HFFc6 (cell line): ENCODE results near the gene EIF4G2. TPM values are rescaled to one million over a fixed set of nuclear protein-coding genes. Genes with fewer than 3 reads are reported as not detected.
A peak's percentile ranks its signal among the peaks of the same experiment; 100 is the strongest.

ENCODE experiments used
- DNase-seq: peaks from one replicate; pipeline ENCODE4 v3.0.0-alpha.2; 2018
- H3K27ac Mint-ChIP-seq: 2 replicates; pipeline ENCODE4 v1.8.0; 2020; ENCODE audit warnings: mild to moderate bottlenecking, mixed read lengths
- H3K27me3 Mint-ChIP-seq: 2 replicates; pipeline ENCODE4 v1.8.0; 2021; ENCODE audit warnings: mild to moderate bottlenecking, moderate library complexity, mixed read lengths; ENCODE audit not compliant: insufficient read depth
- H3K36me3 Mint-ChIP-seq: 2 replicates; pipeline ENCODE4 v1.8.0; 2021; ENCODE audit warnings: low read depth, mixed read lengths
- H3K4me1 Mint-ChIP-seq: 2 replicates; pipeline ENCODE4 v1.8.0; 2020; ENCODE audit warnings: low read depth, mixed read lengths
- H3K4me3 Mint-ChIP-seq: 2 replicates; pipeline ENCODE4 v1.8.0; 2020; ENCODE audit warnings: mild to moderate bottlenecking, moderate library complexity, mixed read lengths
- H3K9me3 Mint-ChIP-seq: 2 replicates; pipeline ENCODE4 v1.8.0; 2020; ENCODE audit warnings: mild to moderate bottlenecking, mixed read lengths
- total RNA-seq, 6 experiments: library from RNA; stranded (reverse); fragmentation: NEBNext Ultra II Directional; extraction: Animal tissue kit (Norgen Biotek cat#: 25700); gene quantifications; 2 replicates in 1 of 6; 3 replicates in 5 of 6; pipeline ENCODE4 v1.2.3, GENCODE V29; 2021
- TF ChIP-seq, protein P1 (sequence below): fragments of 200-600 bp; sonication (generic); IDR thresholded peaks from 2 replicates; pipeline ENCODE4 v1.5.0; 2021; ENCODE audit warnings: antibody characterized with exemption, mild to moderate bottlenecking

The EIF4G2 gene
- total RNA-seq, 6 experiments from 2014 or later: 1,163 to 1,334 (median 1,242) TPM

DNA sequence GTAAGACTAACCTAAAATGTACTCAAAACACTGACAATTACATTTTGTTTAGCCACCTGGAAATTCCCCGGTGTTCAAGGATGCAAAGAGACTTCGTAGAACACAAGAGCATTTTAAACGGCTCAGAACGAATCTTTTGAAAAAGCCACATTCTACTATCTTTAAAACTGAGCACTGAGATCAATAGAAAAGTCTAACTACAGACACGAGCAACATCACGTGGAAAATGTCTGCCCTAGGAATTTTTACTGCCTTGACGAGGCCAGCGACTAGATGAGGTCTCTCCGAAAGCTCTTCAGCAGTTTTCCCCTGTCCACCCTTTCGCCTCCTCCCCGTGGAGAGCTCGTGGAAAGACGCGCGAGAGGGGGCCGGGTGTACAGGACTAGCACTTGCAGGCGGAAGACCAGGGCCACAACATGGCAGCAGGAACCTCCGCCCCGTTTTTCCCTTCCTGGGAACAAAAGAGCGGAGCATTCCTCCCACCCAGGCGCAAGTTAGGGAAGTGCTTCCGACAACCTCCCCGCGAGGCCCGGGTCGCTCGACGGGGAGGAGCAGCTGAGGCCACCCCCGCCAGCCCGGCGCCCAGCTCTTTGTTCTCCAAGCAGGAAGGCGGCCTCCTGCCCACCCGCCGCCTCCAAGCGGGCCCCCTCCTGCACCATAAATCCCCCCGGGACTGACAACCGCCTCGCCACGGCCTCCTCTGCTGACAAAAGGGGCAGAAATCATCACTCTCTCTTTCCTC, 1.1 kb downstream of the EIF4G2 start:
- H3K27me3 Mint-ChIP-seq: peaks cover 11% of the 10 kb centered on the region
- no peaks in the 10 kb centered on the region for H3K9me3 Mint-ChIP-seq
- TF ChIP-seq, protein P1, sequence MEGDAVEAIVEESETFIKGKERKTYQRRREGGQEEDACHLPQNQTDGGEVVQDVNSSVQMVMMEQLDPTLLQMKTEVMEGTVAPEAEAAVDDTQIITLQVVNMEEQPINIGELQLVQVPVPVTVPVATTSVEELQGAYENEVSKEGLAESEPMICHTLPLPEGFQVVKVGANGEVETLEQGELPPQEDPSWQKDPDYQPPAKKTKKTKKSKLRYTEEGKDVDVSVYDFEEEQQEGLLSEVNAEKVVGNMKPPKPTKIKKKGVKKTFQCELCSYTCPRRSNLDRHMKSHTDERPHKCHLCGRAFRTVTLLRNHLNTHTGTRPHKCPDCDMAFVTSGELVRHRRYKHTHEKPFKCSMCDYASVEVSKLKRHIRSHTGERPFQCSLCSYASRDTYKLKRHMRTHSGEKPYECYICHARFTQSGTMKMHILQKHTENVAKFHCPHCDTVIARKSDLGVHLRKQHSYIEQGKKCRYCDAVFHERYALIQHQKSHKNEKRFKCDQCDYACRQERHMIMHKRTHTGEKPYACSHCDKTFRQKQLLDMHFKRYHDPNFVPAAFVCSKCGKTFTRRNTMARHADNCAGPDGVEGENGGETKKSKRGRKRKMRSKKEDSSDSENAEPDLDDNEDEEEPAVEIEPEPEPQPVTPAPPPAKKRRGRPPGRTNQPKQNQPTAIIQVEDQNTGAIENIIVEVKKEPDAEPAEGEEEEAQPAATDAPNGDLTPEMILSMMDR: no peak
- peak overlapping the region; percentile 98 for H3K27ac Mint-ChIP-seq
- peak; percentile 52 for DNase-seq
- peaks cover 52% of the 10 kb centered on the region for H3K4me1 Mint-ChIP-seq
- peak overlapping the region; percentile 98 for H3K4me3 Mint-ChIP-seq
- peaks cover 43% of the 10 kb centered on the region for H3K36me3 Mint-ChIP-seq

DNA sequence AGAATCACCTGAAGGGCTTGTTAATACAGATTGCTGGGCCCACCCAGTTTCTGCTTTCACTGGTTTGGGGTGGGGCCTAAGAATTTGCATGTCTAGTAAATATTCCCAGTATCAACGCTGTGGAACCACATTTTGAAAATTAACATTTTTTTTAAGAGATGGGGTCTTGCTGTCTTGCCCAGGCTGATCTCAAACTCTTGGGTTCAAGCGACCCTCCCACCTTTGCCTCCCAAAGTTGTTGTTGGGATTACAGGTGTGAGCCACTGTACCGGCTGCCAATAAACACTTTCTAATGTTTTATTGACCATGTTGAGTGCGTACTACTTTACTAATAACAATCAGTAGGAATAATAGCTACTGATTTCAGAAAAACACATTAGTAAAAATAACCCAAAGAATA, 2.5 kb downstream of the EIF4G2 start:
- H3K4me1 Mint-ChIP-seq: peaks cover 62% of the 10 kb centered on the region
- DNase-seq: no peak
- TF ChIP-seq, protein P1: no peak
- H3K4me3 Mint-ChIP-seq: peak overlapping the region; percentile 98
- peaks cover 11% of the 10 kb centered on the region for H3K27me3 Mint-ChIP-seq
- peaks cover 48% of the 10 kb centered on the region for H3K36me3 Mint-ChIP-seq
- H3K9me3 Mint-ChIP-seq: no peaks in the 10 kb centered on the region
- peak overlapping the region; percentile 98 for H3K27ac Mint-ChIP-seq

DNA sequence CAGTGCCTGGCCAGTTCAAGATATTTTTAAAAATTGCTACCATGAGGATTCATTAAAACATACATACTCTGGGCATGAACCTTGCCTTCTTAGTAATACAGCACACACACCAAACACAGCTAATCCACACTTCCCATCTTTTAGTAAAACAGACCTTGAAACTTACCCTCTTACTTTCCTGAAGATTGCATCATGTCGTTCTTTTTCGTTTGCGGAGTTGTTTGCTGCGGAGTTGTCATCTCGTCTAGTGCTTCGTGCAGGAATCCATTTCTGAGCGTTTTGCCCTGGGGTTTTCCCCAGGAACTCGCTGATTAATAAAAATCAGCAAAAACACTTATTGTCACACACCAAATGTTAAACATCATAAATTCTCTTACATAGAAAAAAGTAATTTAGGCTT, 3.0 kb downstream of the EIF4G2 start:
- H3K36me3 Mint-ChIP-seq: peaks cover 53% of the 10 kb centered on the region
- peaks cover 67% of the 10 kb centered on the region for H3K4me1 Mint-ChIP-seq
- peak overlapping the region; percentile 98 for H3K4me3 Mint-ChIP-seq
- H3K27me3 Mint-ChIP-seq: peaks cover 11% of the 10 kb centered on the region
- no peaks in the 10 kb centered on the region for H3K9me3 Mint-ChIP-seq
- H3K27ac Mint-ChIP-seq: peak overlapping the region; percentile 68
- no peak for DNase-seq
- TF ChIP-seq, protein P1: no peak

DNA sequence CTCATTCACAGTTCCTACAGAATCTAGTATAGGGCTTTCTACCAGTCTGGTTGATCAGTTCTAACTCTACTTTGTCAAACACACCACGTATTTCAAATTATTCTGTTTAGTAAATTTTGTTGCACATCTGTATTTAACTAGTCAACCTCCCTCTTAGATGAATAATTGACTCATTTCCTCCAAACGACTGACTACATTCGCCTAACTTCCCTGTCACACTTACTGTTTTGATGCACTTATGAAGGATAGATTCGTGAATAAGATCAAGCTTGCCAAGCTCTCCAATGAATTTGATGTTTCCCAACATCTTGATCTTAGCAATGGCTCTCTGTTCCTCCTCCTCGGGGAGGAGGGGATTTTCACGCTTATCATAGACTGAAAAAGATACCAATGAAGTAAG, 5.0 kb downstream of the EIF4G2 start:
- TF ChIP-seq, protein P1: no peak
- H3K4me1 Mint-ChIP-seq: peaks cover 63% of the 10 kb centered on the region
- peak overlapping the region; percentile 62; the same call in 1 of the 2 replicates for H3K27ac Mint-ChIP-seq
- no peak for DNase-seq
- no peaks in the 10 kb centered on the region for H3K9me3 Mint-ChIP-seq
- no peak overlapping the region for H3K4me3 Mint-ChIP-seq
- H3K27me3 Mint-ChIP-seq: peaks cover 8% of the 10 kb centered on the region
- peaks cover 71% of the 10 kb centered on the region for H3K36me3 Mint-ChIP-seq

DNA sequence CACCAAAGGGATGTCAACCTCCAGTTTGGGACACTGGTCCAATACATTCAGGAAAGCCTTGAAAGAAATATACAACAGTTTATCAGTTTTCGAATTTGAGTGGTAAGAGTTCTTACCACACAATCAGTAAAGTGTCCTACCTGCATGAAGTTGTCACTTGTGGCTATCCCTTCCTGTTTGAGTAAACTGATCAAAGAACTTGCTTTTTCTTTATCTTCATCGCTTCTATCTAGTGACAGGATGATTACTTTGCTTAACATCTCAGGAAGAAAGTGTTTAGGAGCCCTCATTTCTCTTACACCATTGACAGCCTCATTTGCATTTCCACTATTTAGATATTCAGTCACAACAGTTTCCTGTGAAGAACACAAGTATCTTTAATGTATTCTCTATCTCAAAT, 8.4 kb downstream of the EIF4G2 start:
- TF ChIP-seq, protein P1: no peak
- H3K27me3 Mint-ChIP-seq: peaks cover 3% of the 10 kb centered on the region; the same call in 1 of the 2 replicates
- H3K4me1 Mint-ChIP-seq: peaks cover 44% of the 10 kb centered on the region
- H3K9me3 Mint-ChIP-seq: no peaks in the 10 kb centered on the region
- no peak overlapping the region for H3K4me3 Mint-ChIP-seq
- H3K27ac Mint-ChIP-seq: no peak overlapping the region
- peaks cover 63% of the 10 kb centered on the region for H3K36me3 Mint-ChIP-seq
- DNase-seq: no peak
